Measurements from ENCODE around the gene PXN.

PXN gene

DNA sequence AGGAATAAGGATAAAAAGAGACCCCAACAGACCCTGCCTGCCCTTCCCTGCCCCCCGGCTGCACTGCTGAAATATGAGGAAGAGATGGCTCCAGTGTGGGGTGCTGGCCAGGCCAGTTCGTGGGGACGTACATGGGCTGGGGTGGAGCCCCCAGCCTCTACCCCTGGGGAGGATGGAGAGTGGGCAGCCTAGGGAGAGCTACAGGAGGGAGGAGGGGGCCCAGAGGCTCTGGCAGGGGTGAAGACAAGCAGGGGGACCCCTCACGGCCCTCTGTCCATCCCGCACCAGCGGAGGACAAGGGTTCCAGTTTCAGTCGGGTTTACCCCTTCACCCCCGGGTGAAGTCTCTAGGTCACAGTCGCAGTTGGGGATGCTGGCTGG, 53.6 kb downstream of the PXN start:
- H3K36me3 ChIP-seq (ENCODE audit: control insufficient read depth in 2 of 2, insufficient read depth in 1 of 2, low read length in 2 of 2) = peaks cover 8 to 67% of the 10 kb centered on the region in 2 experiments
- no peaks in the 10 kb centered on the region for H3K9me3 ChIP-seq (ENCODE audit: control insufficient read depth, insufficient read depth, low read depth, low read length)
- no peaks in the 10 kb centered on the region for H3K4me1 ChIP-seq (ENCODE audit: control insufficient read depth, insufficient read depth, low read length)
- ChIA-PET CTCF (interaction anchor here (0.7 to 1.3 kb wide), 2 partner anchors 12 to 79 kb away, joined by 3 to 4 read pairs; partner anchors contain the start of gene RPLP0), POLR2A (interaction anchor here (0.9 to 4.7 kb wide), 3 partner anchors 11 to 79 kb away, joined by 3 to 36 read pairs (median 3); partner anchors contain the start of gene RPLP0)
- H3K4me3 ChIP-seq (ENCODE audit: low read depth, low read length) = no peak overlapping the region
- no peak for TF ChIP-seq ZNF266 (tag by site-specific recombination; IDR thresholded peaks at IDR 0.05; ENCODE audit: low read depth)
- no peak for TF ChIP-seq ZNF529 (tag by site-specific recombination; IDR thresholded peaks at IDR 0.05; ENCODE audit: insufficient replicate concordance)
- TF ChIP-seq ZNF660 (tag by site-specific recombination; IDR thresholded peaks at IDR 0.05) = no peak
- TF ChIP-seq, protein P1, sequence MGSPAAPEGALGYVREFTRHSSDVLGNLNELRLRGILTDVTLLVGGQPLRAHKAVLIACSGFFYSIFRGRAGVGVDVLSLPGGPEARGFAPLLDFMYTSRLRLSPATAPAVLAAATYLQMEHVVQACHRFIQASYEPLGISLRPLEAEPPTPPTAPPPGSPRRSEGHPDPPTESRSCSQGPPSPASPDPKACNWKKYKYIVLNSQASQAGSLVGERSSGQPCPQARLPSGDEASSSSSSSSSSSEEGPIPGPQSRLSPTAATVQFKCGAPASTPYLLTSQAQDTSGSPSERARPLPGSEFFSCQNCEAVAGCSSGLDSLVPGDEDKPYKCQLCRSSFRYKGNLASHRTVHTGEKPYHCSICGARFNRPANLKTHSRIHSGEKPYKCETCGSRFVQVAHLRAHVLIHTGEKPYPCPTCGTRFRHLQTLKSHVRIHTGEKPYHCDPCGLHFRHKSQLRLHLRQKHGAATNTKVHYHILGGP (tag by site-specific recombination; IDR thresholded peaks at IDR 0.05) = no peak
- TF ChIP-seq YY1 (tag by site-specific recombination; IDR thresholded peaks at IDR 0.05) = no peak
- TF ChIP-seq, protein P2, sequence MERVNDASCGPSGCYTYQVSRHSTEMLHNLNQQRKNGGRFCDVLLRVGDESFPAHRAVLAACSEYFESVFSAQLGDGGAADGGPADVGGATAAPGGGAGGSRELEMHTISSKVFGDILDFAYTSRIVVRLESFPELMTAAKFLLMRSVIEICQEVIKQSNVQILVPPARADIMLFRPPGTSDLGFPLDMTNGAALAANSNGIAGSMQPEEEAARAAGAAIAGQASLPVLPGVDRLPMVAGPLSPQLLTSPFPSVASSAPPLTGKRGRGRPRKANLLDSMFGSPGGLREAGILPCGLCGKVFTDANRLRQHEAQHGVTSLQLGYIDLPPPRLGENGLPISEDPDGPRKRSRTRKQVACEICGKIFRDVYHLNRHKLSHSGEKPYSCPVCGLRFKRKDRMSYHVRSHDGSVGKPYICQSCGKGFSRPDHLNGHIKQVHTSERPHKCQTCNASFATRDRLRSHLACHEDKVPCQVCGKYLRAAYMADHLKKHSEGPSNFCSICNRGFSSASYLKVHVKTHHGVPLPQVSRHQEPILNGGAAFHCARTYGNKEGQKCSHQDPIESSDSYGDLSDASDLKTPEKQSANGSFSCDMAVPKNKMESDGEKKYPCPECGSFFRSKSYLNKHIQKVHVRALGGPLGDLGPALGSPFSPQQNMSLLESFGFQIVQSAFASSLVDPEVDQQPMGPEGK (tag by site-specific recombination; IDR thresholded peaks at IDR 0.05) = no peak
- TF ChIP-seq ZSCAN30 (tag by site-specific recombination; IDR thresholded peaks at IDR 0.05) = no peak
- TF ChIP-seq ZNF521 (tag by site-specific recombination; IDR thresholded peaks at IDR 0.05) = no peak
- no peak for TF ChIP-seq ZNF324 (tag by site-specific recombination; IDR thresholded peaks at IDR 0.05)
- no peak for TF ChIP-seq ZNF174 (tag by site-specific recombination; IDR thresholded peaks at IDR 0.05)
- TF ChIP-seq ZNF837 (tag by site-specific recombination; IDR thresholded peaks at IDR 0.05) = no peak
- no peak for TF ChIP-seq ZNF571 (tag by site-specific recombination; IDR thresholded peaks at IDR 0.05)
- H3K27ac ChIP-seq (ENCODE audit: extremely low read depth, low read depth, low read length) = no peak overlapping the region

DNA sequence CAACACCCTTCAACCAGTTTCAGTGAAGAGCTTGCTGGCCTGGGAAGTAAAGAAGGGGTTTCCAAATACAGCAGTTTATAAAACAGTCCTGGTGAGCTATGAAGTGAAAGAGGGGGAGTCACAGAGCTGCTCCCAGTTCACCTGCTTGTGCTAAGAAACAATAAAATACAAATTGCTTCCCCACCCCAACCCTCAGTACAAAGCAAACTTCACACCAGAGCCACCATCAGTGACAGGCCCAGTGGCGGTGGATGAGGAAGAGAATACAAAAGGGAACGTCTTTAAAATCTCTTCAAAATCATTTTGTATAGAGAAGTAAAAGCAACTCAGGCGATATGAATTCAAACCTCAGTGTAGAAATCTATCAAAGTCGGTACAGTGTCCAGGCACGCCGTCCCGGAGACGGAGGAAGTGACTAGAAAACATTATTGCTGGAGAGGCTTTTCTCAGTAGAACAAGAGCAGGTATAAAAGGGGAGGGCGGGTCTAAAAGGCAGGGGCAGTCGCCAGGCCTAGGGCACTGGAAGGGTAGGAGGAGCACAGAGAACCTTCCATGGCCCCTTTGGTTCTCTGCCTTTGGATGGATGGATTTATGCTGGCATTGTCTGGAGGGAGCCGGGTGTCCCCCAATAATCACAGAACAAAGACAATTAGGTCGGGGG, 54.2 kb downstream of the PXN start:
- peaks cover 8 to 70% of the 10 kb centered on the region in 2 experiments for H3K36me3 ChIP-seq (ENCODE audit: control insufficient read depth in 2 of 2, insufficient read depth in 1 of 2, low read length in 2 of 2)
- H3K9me3 ChIP-seq (ENCODE audit: control insufficient read depth, insufficient read depth, low read depth, low read length) = no peaks in the 10 kb centered on the region
- H3K27ac ChIP-seq (ENCODE audit: extremely low read depth, low read depth, low read length) = no peak overlapping the region
- ChIA-PET CTCF (interaction anchor here (1.9 kb wide), 1 partner anchor 10 kb away, joined by 11 read pairs; the partner anchor contains the start of gene RPLP0), POLR2A (interaction anchor here (1.5 to 4.7 kb wide), 2 partner anchors 11 to 80 kb away, joined by 5 to 36 read pairs; partner anchors contain the start of genes RNU4-2 and RPLP0)
- no peak overlapping the region for H3K4me3 ChIP-seq (ENCODE audit: low read depth, low read length)
- no peaks in the 10 kb centered on the region for H3K4me1 ChIP-seq (ENCODE audit: control insufficient read depth, insufficient read depth, low read length)
- TF ChIP-seq ZNF629 (tag by site-specific recombination; IDR thresholded peaks at IDR 0.05) = no peak
- no peak for TF ChIP-seq ZNF175 (tag by site-specific recombination; IDR thresholded peaks at IDR 0.05)
- TF ChIP-seq REPIN1 (tag by site-specific recombination; IDR thresholded peaks at IDR 0.05; ENCODE audit: low read depth) = no peak
- TF ChIP-seq, protein P3, sequence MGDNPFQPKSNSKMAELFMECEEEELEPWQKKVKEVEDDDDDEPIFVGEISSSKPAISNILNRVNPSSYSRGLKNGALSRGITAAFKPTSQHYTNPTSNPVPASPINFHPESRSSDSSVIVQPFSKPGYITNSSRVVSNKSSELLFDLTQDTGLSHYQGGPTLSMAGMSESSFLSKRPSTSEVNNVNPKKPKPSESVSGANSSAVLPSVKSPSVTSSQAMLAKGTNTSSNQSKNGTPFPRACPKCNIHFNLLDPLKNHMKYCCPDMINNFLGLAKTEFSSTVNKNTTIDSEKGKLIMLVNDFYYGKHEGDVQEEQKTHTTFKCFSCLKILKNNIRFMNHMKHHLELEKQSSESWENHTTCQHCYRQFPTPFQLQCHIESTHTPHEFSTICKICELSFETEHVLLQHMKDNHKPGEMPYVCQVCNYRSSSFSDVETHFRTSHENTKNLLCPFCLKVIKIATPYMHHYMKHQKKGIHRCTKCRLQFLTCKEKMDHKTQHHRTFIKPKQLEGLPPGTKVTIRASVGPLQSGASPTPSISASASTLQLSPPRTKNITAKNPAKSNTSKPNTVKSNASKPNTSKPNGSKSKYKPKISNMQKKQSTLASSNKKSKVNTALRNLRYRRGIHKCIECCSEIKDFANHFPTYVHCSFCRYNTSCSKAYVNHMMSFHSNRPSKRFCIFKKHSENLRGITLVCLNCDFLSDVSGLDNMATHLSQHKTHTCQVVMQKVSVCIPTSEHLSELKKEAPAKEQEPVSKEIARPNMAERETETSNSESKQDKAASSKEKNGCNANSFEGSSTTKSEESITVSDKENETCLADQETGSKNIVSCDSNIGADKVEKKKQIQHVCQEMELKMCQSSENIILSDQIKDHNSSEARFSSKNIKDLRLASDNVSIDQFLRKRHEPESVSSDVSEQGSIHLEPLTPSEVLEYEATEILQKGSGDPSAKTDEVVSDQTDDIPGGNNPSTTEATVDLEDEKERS (tag by site-specific recombination; IDR thresholded peaks at IDR 0.05) = no peak
- no peak for TF ChIP-seq KLF7 (tag by site-specific recombination; IDR thresholded peaks at IDR 0.05; ENCODE audit: borderline replicate concordance)
- no peak for TF ChIP-seq ZNF677 (tag by site-specific recombination; IDR thresholded peaks at IDR 0.05)
- TF ChIP-seq ZNF174 (tag by site-specific recombination; IDR thresholded peaks at IDR 0.05) = no peak
- no peak for TF ChIP-seq GLIS2 (tag by site-specific recombination; IDR thresholded peaks at IDR 0.05)
- TF ChIP-seq, protein P4, sequence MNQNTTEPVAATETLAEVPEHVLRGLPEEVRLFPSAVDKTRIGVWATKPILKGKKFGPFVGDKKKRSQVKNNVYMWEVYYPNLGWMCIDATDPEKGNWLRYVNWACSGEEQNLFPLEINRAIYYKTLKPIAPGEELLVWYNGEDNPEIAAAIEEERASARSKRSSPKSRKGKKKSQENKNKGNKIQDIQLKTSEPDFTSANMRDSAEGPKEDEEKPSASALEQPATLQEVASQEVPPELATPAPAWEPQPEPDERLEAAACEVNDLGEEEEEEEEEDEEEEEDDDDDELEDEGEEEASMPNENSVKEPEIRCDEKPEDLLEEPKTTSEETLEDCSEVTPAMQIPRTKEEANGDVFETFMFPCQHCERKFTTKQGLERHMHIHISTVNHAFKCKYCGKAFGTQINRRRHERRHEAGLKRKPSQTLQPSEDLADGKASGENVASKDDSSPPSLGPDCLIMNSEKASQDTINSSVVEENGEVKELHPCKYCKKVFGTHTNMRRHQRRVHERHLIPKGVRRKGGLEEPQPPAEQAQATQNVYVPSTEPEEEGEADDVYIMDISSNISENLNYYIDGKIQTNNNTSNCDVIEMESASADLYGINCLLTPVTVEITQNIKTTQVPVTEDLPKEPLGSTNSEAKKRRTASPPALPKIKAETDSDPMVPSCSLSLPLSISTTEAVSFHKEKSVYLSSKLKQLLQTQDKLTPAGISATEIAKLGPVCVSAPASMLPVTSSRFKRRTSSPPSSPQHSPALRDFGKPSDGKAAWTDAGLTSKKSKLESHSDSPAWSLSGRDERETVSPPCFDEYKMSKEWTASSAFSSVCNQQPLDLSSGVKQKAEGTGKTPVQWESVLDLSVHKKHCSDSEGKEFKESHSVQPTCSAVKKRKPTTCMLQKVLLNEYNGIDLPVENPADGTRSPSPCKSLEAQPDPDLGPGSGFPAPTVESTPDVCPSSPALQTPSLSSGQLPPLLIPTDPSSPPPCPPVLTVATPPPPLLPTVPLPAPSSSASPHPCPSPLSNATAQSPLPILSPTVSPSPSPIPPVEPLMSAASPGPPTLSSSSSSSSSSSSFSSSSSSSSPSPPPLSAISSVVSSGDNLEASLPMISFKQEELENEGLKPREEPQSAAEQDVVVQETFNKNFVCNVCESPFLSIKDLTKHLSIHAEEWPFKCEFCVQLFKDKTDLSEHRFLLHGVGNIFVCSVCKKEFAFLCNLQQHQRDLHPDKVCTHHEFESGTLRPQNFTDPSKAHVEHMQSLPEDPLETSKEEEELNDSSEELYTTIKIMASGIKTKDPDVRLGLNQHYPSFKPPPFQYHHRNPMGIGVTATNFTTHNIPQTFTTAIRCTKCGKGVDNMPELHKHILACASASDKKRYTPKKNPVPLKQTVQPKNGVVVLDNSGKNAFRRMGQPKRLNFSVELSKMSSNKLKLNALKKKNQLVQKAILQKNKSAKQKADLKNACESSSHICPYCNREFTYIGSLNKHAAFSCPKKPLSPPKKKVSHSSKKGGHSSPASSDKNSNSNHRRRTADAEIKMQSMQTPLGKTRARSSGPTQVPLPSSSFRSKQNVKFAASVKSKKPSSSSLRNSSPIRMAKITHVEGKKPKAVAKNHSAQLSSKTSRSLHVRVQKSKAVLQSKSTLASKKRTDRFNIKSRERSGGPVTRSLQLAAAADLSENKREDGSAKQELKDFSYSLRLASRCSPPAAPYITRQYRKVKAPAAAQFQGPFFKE (tag by site-specific recombination; IDR thresholded peaks at IDR 0.05; ENCODE audit: borderline replicate concordance) = no peak

Measured in HEK293 (cell line).